Muscle of arm (tissue), 12 donors: ENCODE data around the gene NDUFAF8. TPM values are rescaled to one million over a fixed set of nuclear protein-coding genes. Genes with fewer than 3 reads are reported as not detected.

Experiments used
- DNase-seq: peaks from one replicate; pipeline ENCODE4 v3.0.0-alpha.2; 2013
- polyA plus RNA-seq, 12 donors: library from polyadenylated mRNA; unstranded; fragments of 120-200 nt; gene quantifications; one replicate each; pipeline ENCODE4 v1.2.1, GENCODE V29; 2013; ENCODE audit not compliant: insufficient read length in 12 of 12

NDUFAF8 gene
- polyA plus RNA-seq, 12 donors, result 31.7 to 90.1 (median 39.0) TPM; not detected in 1

DNA sequence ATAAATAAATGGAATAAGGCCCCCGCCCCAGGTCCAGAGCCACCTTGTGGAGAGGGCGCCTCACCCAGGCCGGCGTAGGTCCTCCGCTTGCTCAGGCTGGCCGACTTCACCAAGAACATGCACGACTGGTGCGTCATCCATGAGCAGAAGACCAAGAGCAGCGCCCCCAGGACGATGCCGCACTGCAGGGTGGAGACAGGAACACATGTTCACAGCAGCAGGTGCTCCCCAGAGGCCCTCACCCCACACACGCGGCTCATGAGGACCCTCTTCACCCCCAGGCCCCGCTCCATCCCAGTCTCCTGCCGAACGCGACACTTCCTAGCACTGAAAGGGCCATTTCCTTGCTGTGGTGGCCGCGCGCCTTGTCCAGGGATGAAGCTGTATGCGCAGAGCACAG lies 50.5 kb downstream of the NDUFAF8 start:
- no peak for DNase-seq

DNA sequence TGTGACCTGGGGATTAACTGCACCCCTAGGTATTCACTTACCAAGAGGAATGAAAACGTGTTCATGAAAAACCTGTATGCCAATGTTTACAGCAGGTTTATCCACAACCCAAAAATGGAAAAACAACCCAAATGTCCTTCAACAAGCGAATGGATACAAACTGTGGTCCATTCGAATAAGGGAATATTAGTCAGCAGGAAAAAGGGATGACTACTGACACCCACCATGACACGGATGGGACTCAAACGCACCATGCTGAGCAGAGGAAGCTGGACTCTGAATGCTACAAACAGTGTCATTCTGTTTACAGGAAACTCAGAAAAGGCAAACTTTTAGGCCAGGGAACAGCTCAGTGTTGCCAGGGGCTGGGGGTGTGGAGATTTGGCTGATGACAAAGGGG lies 51.1 kb downstream of the NDUFAF8 start:
- DNase-seq, result no peak

Other genes starting within 250 kb of the NDUFAF8 start
- 10 to 100 TPM in 11 of 12 donors, not detected in 1; 18.7 to 27.3 (median 22.7) TPM for gene CHMP6, start 247.5 kb upstream of the NDUFAF8 start, polyA plus RNA-seq
- gene BAIAP2, start 204.2 kb upstream of the NDUFAF8 start, polyA plus RNA-seq, result 10 to 100 TPM in 11 of 12 donors, not detected in 1; 11.6 to 40.3 (median 17.2) TPM
- 1 to 10 TPM in 1 of 12 donors, under 1 TPM in 8, not detected in 3; 0.12 to 2.6 (median 0.47) TPM for gene PVALEF, start 73.8 kb upstream of the NDUFAF8 start, polyA plus RNA-seq
- gene AATK, start 73.1 kb upstream of the NDUFAF8 start, polyA plus RNA-seq, result 10 to 100 TPM in 4 of 12 donors, 1 to 10 TPM in 7, not detected in 1; 4.4 to 12.8 (median 9.4) TPM
- 10 to 100 TPM in 1 of 12 donors, 1 to 10 TPM in 10, not detected in 1; 4.7 to 15.4 (median 8.1) TPM for gene CEP131, start 16.4 kb upstream of the NDUFAF8 start, polyA plus RNA-seq
- 10 to 100 TPM in 8 of 12 donors, 1 to 10 TPM in 3, not detected in 1; 7.9 to 25.7 (median 11.9) TPM for gene TEPSIN, start 263 bp upstream of the NDUFAF8 start, polyA plus RNA-seq
- gene SLC38A10, start 56.0 kb downstream of the NDUFAF8 start, polyA plus RNA-seq, result 10 to 100 TPM in 11 of 12 donors, not detected in 1; 32.7 to 57.4 (median 40.4) TPM
- 10 to 100 TPM in 6 of 12 donors, 1 to 10 TPM in 5, not detected in 1; 7.5 to 23.4 (median 10.8) TPM for gene BAHCC1, start 156.1 kb downstream of the NDUFAF8 start, polyA plus RNA-seq